GM12892 (cell line): ENCODE results near the gene ECM2.

Experiments used
- POLR2A ChIP-seq: IDR thresholded peaks from 2 replicates; pipeline ENCODE4 v1.6.1; 2011; ENCODE audit warnings: low read depth, low read length, control low read depth
- POLR2AphosphoS5 ChIP-seq: IDR thresholded peaks from 2 replicates; pipeline ENCODE4 v1.6.1; 2011; ENCODE audit warnings: low read depth, low read length, control low read depth
- TAF1 ChIP-seq: IDR thresholded peaks from 2 replicates; pipeline ENCODE4 v1.6.1; 2011; ENCODE audit warnings: low read depth, mild to moderate bottlenecking, control low read depth, low read length, borderline replicate concordance

DNA sequence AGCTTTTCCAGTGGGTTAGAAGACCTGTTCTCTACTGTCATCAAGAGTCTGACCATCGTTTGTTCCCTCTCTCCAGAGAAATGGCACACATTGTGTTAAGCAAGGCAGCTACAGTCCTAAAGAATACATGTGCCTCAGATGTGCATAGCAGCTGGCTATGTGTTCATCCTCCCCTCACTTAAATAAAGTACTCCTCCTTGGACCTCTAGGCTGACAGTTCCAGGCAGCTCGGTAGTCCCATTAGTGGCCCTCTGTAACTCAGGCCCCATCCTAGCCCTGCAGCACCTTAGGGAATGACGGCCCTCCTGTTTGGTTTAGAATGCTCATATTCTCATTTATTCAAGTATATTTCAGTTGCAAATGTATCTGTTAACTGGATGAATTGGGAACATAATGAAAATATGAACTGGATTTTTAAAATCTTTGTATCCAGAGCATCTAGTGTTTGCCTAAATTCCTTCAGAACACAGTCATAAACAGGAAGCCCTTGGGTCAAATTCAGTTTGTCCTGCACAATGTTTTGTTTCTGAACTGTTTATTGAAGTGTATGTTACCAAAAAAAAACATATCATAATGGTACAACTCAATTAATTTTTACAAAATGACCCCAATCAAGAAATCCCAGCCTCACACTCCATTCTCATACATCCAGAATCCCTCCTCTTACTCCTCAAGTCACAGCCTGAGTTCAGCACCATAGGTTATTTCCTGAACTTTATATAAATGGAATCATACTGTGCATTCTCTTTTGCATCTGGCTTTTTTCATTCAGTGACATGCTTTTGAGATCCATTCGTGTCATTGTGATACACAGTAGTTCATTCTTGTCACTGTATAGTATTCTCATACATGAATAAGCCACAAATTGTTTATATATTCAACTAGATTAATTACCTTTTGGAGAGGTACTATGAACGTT is 51.9 kb downstream of the ECM2 start:
- TF ChIP-seq POLR2AphosphoS5 (no peak), POLR2A (no peak), TAF1 (no peak)
